Tibial artery (tissue), 4 donors: ENCODE results near the gene LEMD1.
A peak's percentile ranks its signal among the peaks of the same experiment; 100 is the strongest.

Experiments
- DNase-seq, 2 donors: peaks; one replicate each; pipeline ENCODE4 v3.0.0-alpha.2; 2019
- H3K27ac ChIP-seq, 2 donors: fragments of 200-600 bp; sonication (generic) in 1 of 2; 1 replicate in 1 of 2; 2 replicates in 1 of 2; pipeline ENCODE4 v1.5.1; 2018 to 2019; ENCODE audit warnings: mild to moderate bottlenecking in 1 of 2
- H3K27me3 ChIP-seq, 2 donors: fragments of 200-600 bp; sonication (generic) in 1 of 2; one replicate each; pipeline versions ENCODE4 v1.5.1 to v1.6.0; 2016 to 2019
- H3K36me3 ChIP-seq, 3 donors: fragments of 200-600 bp; sonication (generic) in 2 of 3; one replicate each; pipeline ENCODE4 v1.5.1; 2016 to 2019; ENCODE audit warnings: mild to moderate bottlenecking in 2 of 3
- H3K4me1 ChIP-seq, 4 donors: fragments of 200-600 bp; sonication (generic) in 2 of 4; 1 replicate in 3 of 4; 2 replicates in 1 of 4; pipeline ENCODE4 v1.5.1; 2016 to 2019
- H3K4me3 ChIP-seq, 2 donors: fragments of 200-600 bp; sonication (generic) in 1 of 2; 1 replicate in 1 of 2; 2 replicates in 1 of 2; pipeline ENCODE4 v1.5.1; 2018 to 2019; ENCODE audit warnings: mild to moderate bottlenecking in 2 of 2
- H3K9me3 ChIP-seq, 3 donors: fragments of 200-600 bp; sonication (generic) in 1 of 3; one replicate each; pipeline ENCODE4 v1.5.1; 2016 to 2019
- CTCF ChIP-seq, 2 experiments: fragments of 200-600 bp in 1 of 2; fragments of 450-650 bp in 1 of 2; IDR thresholded peaks; one replicate each; pipeline ENCODE4 v1.5.1; 2017 to 2019; ENCODE audit warnings: antibody characterized with exemption in 2 of 2, mild to moderate bottlenecking in 1 of 2, moderate library complexity in 1 of 2
- intact Hi-C: fragments of 100-400 bp; cut with DNase I; formaldehyde crosslinking; loops from one replicate; pipeline ENCODE4 v1.15.0; 2023; ENCODE audit warnings: low total_unique reads

The LEMD1 gene

DNA sequence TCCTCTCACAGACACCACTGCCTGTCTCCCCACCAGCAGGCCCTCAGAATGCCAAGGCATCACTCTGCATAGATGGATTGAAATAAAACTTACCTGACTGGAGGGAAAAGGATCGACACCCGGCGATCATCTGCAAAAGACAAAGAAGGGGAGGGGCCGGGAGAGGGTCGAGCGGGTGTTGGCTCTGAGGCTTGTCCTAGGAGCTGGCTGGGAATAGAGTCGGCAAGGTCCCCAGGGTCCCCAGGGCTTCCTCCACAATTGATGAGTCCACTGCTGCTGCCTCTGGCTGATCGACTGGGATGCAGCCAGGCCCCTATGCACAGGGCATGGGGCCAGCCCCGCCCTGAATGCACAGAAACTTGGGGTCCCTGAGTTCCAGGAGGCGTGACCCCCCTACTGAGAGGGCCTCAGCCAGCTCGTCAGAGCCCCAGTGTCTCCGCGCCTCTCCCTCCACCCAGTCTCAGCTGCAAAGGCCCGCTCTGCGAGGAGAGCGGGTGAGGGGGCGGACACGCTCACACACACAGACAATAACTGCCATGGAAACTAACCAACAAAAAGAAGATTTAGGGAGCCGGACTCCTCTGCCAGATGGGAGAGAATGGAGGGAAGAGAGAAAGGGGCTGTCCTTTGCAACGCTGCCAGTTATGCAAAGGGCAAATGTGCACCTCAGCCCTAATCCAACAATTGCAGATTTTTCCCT, 65.3 kb downstream of the LEMD1 start, which contains the start of gene KLHDC8A:
Gene KLHDC8A (minus strand): TSS at position 483 of the 700 bp plus-strand sequence. CDS start 13,318 bp downstream, outside the sequence.
- H3K4me1 ChIP-seq, result peaks cover 0 to 9% (median 0%) of the 10 kb centered on the region in 4 donors
- intact Hi-C loops, result no loop called here
- no peak for DNase-seq
- no peaks in the 10 kb centered on the region for H3K9me3 ChIP-seq
- H3K27ac ChIP-seq, result no peak within 1 kb of the TSS
- no peak within 1 kb of the TSS for H3K4me3 ChIP-seq
- H3K27me3 ChIP-seq, result peaks cover 0 to 19% of the 10 kb centered on the region in 2 donors
- H3K36me3 ChIP-seq, result no peaks in the 10 kb centered on the region
- no peak for TF ChIP-seq CTCF (IDR thresholded peaks at IDR 0.05)

- H3K4me1 ChIP-seq, result peaks cover 0 to 9% (median 0%) of the 10 kb centered on the region in 4 donors
- no peak overlapping the region for H3K27ac ChIP-seq
- H3K4me3 ChIP-seq, result no peak overlapping the region
- H3K36me3 ChIP-seq, result no peaks in the 10 kb centered on the region
- no peaks in the 10 kb centered on the region for H3K9me3 ChIP-seq
- intact Hi-C loops, result no loop called here
- no peak for DNase-seq
- TF ChIP-seq CTCF (IDR thresholded peaks at IDR 0.05), result no peak
- H3K27me3 ChIP-seq, result peaks cover 0 to 19% of the 10 kb centered on the region in 2 donors
These were observed 66.8 kb downstream of the LEMD1 start for GRCh38 chr1:205355075-205355453.

DNA sequence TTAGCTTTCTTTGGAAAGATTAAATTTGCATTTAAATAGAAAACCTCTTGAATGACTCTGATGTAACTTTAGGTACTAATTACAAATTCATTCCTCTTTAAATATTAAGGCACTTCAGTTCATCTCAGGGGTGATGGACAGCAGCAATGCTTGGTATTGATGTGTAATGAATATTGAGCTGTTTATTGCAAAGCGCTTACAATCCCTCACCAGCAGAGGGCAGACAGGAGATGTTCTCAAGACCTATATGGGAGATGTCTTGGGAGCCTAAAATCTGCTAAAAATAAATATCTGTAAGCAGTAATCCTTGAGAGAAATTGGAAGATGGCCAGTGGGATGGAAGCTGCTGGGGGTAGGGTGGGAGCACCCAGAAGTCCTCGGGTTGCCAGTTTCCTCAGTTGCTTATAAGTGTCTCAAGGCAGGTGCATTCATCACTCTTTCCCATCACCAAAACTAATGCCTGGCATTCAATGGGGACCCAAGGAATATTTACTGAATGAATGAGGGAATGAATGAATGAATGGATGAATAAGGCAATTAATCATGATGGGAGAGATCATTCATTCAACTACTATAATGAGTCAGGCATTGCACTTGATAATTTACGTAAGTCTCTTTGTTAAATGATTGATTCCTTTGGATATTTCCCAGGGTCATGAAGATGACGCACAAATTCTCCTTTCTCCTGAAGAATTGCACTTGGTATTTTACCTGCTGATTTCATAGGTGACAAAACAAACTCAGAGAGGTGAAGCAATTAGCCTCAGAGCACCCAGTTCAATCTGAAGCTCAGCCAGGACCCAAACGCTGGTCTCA, 67.4 kb downstream of the LEMD1 start:
- no peak overlapping the region for H3K4me3 ChIP-seq
- peak; percentile 77 to 79 for TF ChIP-seq CTCF (IDR thresholded peaks at IDR 0.05)
- DNase-seq, result peak in 1 of 2 donors; percentile 67
- peaks cover 0 to 19% of the 10 kb centered on the region in 2 donors for H3K27me3 ChIP-seq
- H3K27ac ChIP-seq, result no peak overlapping the region
- H3K9me3 ChIP-seq, result no peaks in the 10 kb centered on the region
- intact Hi-C loops, result loop anchor here (5.0 kb wide), 1 partner anchor 133 kb away; no protein-coding TSS in a partner anchor
- H3K36me3 ChIP-seq, result no peaks in the 10 kb centered on the region
- peaks cover 0 to 9% (median 0%) of the 10 kb centered on the region in 4 donors for H3K4me1 ChIP-seq

DNA sequence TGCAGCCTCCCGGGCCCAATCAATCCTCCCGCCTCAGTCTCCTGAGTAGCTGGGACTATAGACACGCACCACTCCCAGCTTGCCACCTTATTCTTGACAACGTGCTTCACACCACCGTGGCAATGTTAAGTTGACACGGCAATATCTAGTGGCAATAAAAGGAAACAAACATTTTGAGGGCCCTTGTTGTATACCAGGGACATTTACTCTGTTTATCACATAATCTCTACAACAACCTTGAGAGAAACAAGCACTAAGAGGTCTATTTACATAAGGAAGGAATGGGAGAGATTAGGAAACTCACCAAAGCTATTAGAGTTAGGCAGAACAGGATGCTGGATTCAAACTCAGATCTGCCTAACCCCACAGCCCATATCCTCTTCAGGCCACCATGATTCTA, 68.2 kb downstream of the LEMD1 start:
- peaks cover 0 to 24% of the 10 kb centered on the region in 2 donors for H3K27me3 ChIP-seq

More for the DNA sequence above, 68.2 kb downstream of the LEMD1 start:
- Histone ChIP-seq H3K27ac (no peak overlapping the region), H3K36me3 (no peaks in the 10 kb centered on the region), H3K9me3 (no peaks in the 10 kb centered on the region), H3K4me3 (no peak overlapping the region), H3K4me1 (peaks cover 0 to 9% (median 0%) of the 10 kb centered on the region in 4 donors)
- no peak for TF ChIP-seq CTCF (IDR thresholded peaks at IDR 0.05)
- intact Hi-C loops, result loop anchor here (5.0 kb wide), 1 partner anchor 134 kb away; no protein-coding TSS in a partner anchor
- no peak for DNase-seq
